ENCODE data around the gene FGL2. TPM values are rescaled to one million over a fixed set of nuclear protein-coding genes. Genes with fewer than 3 reads are reported as not detected.

The FGL2 gene, protein sequence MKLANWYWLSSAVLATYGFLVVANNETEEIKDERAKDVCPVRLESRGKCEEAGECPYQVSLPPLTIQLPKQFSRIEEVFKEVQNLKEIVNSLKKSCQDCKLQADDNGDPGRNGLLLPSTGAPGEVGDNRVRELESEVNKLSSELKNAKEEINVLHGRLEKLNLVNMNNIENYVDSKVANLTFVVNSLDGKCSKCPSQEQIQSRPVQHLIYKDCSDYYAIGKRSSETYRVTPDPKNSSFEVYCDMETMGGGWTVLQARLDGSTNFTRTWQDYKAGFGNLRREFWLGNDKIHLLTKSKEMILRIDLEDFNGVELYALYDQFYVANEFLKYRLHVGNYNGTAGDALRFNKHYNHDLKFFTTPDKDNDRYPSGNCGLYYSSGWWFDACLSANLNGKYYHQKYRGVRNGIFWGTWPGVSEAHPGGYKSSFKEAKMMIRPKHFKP
- total RNA-seq, result 0.15 and 0.34 TPM in 2 replicates

GRCh38 chr7:77199013-77199966 lies at the start of gene FGL2:
FGL2 (minus strand) TSS chr7:77199819; CDS start chr7:77199793, 26 bp downstream.

Other genes with a start within 250 kb of the FGL2 start
- gene SPDYE17, start 167.5 kb downstream of the FGL2 start, total RNA-seq, result not detected in 2 replicates
- 0.30 TPM in 1 of 2 replicates, not detected in the other for gene SPDYE18, start 137.3 kb downstream of the FGL2 start, total RNA-seq
- gene CCDC146, start 77.2 kb downstream of the FGL2 start, total RNA-seq, result 0.15 and 1.0 TPM in 2 replicates
- 2.0 and 2.2 TPM in 2 replicates for gene GSAP, start 216.5 kb upstream of the FGL2 start, total RNA-seq